Thymus (tissue), 11 donors: Measurements from ENCODE around the gene SCAF8. TPM values are rescaled to one million over a fixed set of nuclear protein-coding genes. Genes with fewer than 3 reads are reported as not detected.

ENCODE experiments used
- DNase-seq, 9 donors: peaks; one replicate each; pipeline ENCODE4 v3.0.0-alpha.2; 2013; ENCODE audit warnings: low spot score in 9 of 9, low read depth in 6 of 9, missing footprints in 1 of 9
- H3K27ac ChIP-seq, 2 donors: one replicate each; pipeline ENCODE4 v1.5.1; 2013; ENCODE audit warnings: control low read depth in 1 of 2, low read depth in 1 of 2, low read length in 1 of 2, mild to moderate bottlenecking in 1 of 2, moderate library complexity in 1 of 2
- H3K27me3 ChIP-seq, 2 donors: one replicate each; pipeline ENCODE4 v1.5.1; 2013; ENCODE audit warnings: low read length in 1 of 2; ENCODE audit not compliant: control insufficient read depth in 2 of 2, insufficient read depth in 1 of 2
- H3K36me3 ChIP-seq, 2 donors: one replicate each; pipeline ENCODE4 v1.5.1; 2013; ENCODE audit warnings: low read length in 1 of 2, mild to moderate bottlenecking in 1 of 2, moderate library complexity in 1 of 2; ENCODE audit not compliant: control insufficient read depth in 2 of 2, insufficient read depth in 2 of 2
- H3K4me1 ChIP-seq, 2 donors: one replicate each; pipeline ENCODE4 v1.5.1; 2013; ENCODE audit warnings: low read length in 2 of 2; ENCODE audit not compliant: control insufficient read depth in 2 of 2, insufficient read depth in 2 of 2
- H3K4me3 ChIP-seq, 2 donors: one replicate each; pipeline ENCODE4 v1.5.1; 2013; ENCODE audit warnings: low read length in 2 of 2, control low read depth in 1 of 2, mild to moderate bottlenecking in 1 of 2
- H3K9me3 ChIP-seq, 2 donors: one replicate each; pipeline ENCODE4 v1.5.1; 2013; ENCODE audit warnings: low read length in 1 of 2, mild to moderate bottlenecking in 1 of 2; ENCODE audit not compliant: control insufficient read depth in 2 of 2, insufficient read depth in 1 of 2
- WGBS: extraction: QIAGEN DNeasy Blood & Tissue Kit; methylation state at CpG from one replicate; pipeline ENCODE4 v1.1.7; 2013; 5-methylcytosine and 5-hydroxymethylcytosine counted together
- polyA plus RNA-seq: library from polyadenylated mRNA; stranded (reverse); fragments of 200-250 nt; gene quantifications from one replicate; pipeline ENCODE4 v1.2.3, GENCODE V29; 2013
- total RNA-seq: library from RNA; stranded (reverse); fragments of 120-200 nt; gene quantifications from one replicate; pipeline ENCODE4 v1.2.4, GENCODE V29; 2013
- donor health status: healthy.

Gene SCAF8
- total and polyA plus RNA-seq, 2 donors: 20.8 to 26.4 TPM

GRCh38 chr6:154786144-154786868 lies 53.1 kb downstream of the SCAF8 start:
- no peak for DNase-seq
- Histone ChIP-seq H3K27me3 (no peaks in the 10 kb centered on the region), H3K4me1 (no peaks in the 10 kb centered on the region), H3K4me3 (no peak overlapping the region), H3K9me3 (no peaks in the 10 kb centered on the region), H3K36me3 (peaks cover 0 to 22% of the 10 kb centered on the region in 2 donors), H3K27ac (no peak overlapping the region)
- 98% methylated on average over 9 of the region's 9 CpGs for WGBS

- WGBS: 96% methylated on average over 5 of the region's 5 CpGs
Measured at GRCh38 chr6:154791556-154792317, 58.5 kb downstream of the SCAF8 start.

GRCh38 chr6:154792325-154792724 lies 59.1 kb downstream of the SCAF8 start:
- no peak for DNase-seq
- no peak overlapping the region for H3K4me3 ChIP-seq
- H3K27me3 ChIP-seq: no peaks in the 10 kb centered on the region
- no peaks in the 10 kb centered on the region for H3K9me3 ChIP-seq
- H3K4me1 ChIP-seq: no peaks in the 10 kb centered on the region
- H3K27ac ChIP-seq: no peak overlapping the region
- peaks cover 7 to 41% of the 10 kb centered on the region in 2 donors for H3K36me3 ChIP-seq
- WGBS: 96% methylated on average over 4 of the region's 4 CpGs

More at GRCh38 chr6:154791556-154792317, 58.5 kb downstream of the SCAF8 start:
- H3K9me3 ChIP-seq: no peaks in the 10 kb centered on the region
- no peak for DNase-seq
- no peak overlapping the region for H3K27ac ChIP-seq
- peaks cover 6 to 41% of the 10 kb centered on the region in 2 donors for H3K36me3 ChIP-seq
- no peak overlapping the region for H3K4me3 ChIP-seq
- H3K4me1 ChIP-seq: no peaks in the 10 kb centered on the region
- no peaks in the 10 kb centered on the region for H3K27me3 ChIP-seq

GRCh38 chr6:154792761-154793160 lies 59.5 kb downstream of the SCAF8 start:
- peaks cover 9 to 41% of the 10 kb centered on the region in 2 donors for H3K36me3 ChIP-seq
- no peak overlapping the region for H3K4me3 ChIP-seq
- DNase-seq: no peak
- no peaks in the 10 kb centered on the region for H3K4me1 ChIP-seq
- H3K27me3 ChIP-seq: no peaks in the 10 kb centered on the region
- 96% methylated on average over 3 of the region's 3 CpGs for WGBS
- no peaks in the 10 kb centered on the region for H3K9me3 ChIP-seq
- no peak overlapping the region for H3K27ac ChIP-seq

GRCh38 chr6:154796484-154796883 lies 63.3 kb downstream of the SCAF8 start:
- Histone ChIP-seq H3K27ac (no peak overlapping the region), H3K4me3 (no peak overlapping the region), H3K4me1 (no peaks in the 10 kb centered on the region), H3K27me3 (no peaks in the 10 kb centered on the region), H3K36me3 (peaks cover 13 to 51% of the 10 kb centered on the region in 2 donors), H3K9me3 (no peaks in the 10 kb centered on the region)
- DNase-seq: no peak
- WGBS: 98% methylated on average over 3 of the region's 3 CpGs

- WGBS: 98% methylated on average over 3 of the region's 3 CpGs
- no peaks in the 10 kb centered on the region for H3K9me3 ChIP-seq
- no peak overlapping the region for H3K27ac ChIP-seq
- no peak overlapping the region for H3K4me3 ChIP-seq
- H3K4me1 ChIP-seq: no peaks in the 10 kb centered on the region
- DNase-seq: no peak
- H3K27me3 ChIP-seq: no peaks in the 10 kb centered on the region
- peaks cover 22 to 49% of the 10 kb centered on the region in 2 donors for H3K36me3 ChIP-seq
Measured at GRCh38 chr6:154797857-154798256, 64.6 kb downstream of the SCAF8 start.

GRCh38 chr6:154800338-154800737 lies 67.1 kb downstream of the SCAF8 start:
- no peak overlapping the region for H3K27ac ChIP-seq
- no peaks in the 10 kb centered on the region for H3K4me1 ChIP-seq
- H3K9me3 ChIP-seq: no peaks in the 10 kb centered on the region
- no peaks in the 10 kb centered on the region for H3K27me3 ChIP-seq
- peaks cover 21 to 48% of the 10 kb centered on the region in 2 donors for H3K36me3 ChIP-seq
- H3K4me3 ChIP-seq: no peak overlapping the region
- no peak for DNase-seq

- WGBS: 56% methylated on average over 2 of the region's 2 CpGs
- DNase-seq: peak in 6 of 9 donors; percentile 4 to 39 (median 12)
- no peak overlapping the region for H3K4me3 ChIP-seq
- no peaks in the 10 kb centered on the region for H3K9me3 ChIP-seq
- H3K36me3 ChIP-seq: peaks cover 12 to 70% of the 10 kb centered on the region in 2 donors
- no peaks in the 10 kb centered on the region for H3K4me1 ChIP-seq
- no peak overlapping the region for H3K27ac ChIP-seq
- no peaks in the 10 kb centered on the region for H3K27me3 ChIP-seq
Measured at GRCh38 chr6:154805288-154805911, 72.2 kb downstream of the SCAF8 start.

GRCh38 chr6:154806804-154807203 lies 73.6 kb downstream of the SCAF8 start:
- DNase-seq: no peak
- Histone ChIP-seq H3K4me3 (no peak overlapping the region), H3K4me1 (no peaks in the 10 kb centered on the region), H3K36me3 (peaks cover 10 to 78% of the 10 kb centered on the region in 2 donors), H3K27ac (no peak overlapping the region), H3K9me3 (no peaks in the 10 kb centered on the region), H3K27me3 (no peaks in the 10 kb centered on the region)
- 98% methylated on average over 3 of the region's 3 CpGs for WGBS
